ENCODE results near the gene ALDH1L1.

Gene ALDH1L1

DNA sequence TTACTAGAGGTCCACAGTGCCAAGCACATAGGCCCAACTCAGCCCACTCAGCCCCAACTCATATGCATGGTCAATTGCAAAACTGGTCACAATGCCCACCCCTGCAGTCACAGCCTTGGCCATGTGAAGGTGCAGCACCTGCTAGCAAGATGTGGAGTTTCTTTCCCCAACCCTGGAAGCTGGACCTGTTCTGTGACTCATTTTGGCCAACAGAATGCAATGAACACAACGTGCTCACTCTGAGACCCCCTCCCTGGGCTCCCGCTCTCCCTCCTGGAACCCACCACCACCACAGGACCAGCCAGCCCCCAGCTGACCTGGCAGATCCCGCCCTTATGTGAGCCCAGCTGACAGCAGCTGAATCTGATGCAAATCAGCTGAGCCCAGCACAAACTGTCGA lies 34.4 kb downstream of the ALDH1L1 start:
- no peak for DNase-seq (ENCODE audit: extremely low spot score)
- ChIA-PET CTCF (interaction anchor here (0.5 kb wide), 1 partner anchor 13 kb away, joined by 3 read pairs; no protein-coding TSS in a partner anchor), POLR2A (no interaction called here)
- TF ChIP-seq ZNF384 (IDR thresholded peaks at IDR 0.05) (no peak), NFRKB (IDR thresholded peaks at IDR 0.05) (no peak), FOXM1 (IDR thresholded peaks at IDR 0.05; ENCODE audit: borderline replicate concordance) (no peak), L3MBTL2 (conservative IDR thresholded peaks at IDR 0.05) (no peak), FOXK2 (IDR thresholded peaks at IDR 0.05) (no peak)
- TF ChIP-seq, protein P1, sequence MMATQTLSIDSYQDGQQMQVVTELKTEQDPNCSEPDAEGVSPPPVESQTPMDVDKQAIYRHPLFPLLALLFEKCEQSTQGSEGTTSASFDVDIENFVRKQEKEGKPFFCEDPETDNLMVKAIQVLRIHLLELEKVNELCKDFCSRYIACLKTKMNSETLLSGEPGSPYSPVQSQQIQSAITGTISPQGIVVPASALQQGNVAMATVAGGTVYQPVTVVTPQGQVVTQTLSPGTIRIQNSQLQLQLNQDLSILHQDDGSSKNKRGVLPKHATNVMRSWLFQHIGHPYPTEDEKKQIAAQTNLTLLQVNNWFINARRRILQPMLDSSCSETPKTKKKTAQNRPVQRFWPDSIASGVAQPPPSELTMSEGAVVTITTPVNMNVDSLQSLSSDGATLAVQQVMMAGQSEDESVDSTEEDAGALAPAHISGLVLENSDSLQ (IDR thresholded peaks at IDR 0.05), result no peak

DNA sequence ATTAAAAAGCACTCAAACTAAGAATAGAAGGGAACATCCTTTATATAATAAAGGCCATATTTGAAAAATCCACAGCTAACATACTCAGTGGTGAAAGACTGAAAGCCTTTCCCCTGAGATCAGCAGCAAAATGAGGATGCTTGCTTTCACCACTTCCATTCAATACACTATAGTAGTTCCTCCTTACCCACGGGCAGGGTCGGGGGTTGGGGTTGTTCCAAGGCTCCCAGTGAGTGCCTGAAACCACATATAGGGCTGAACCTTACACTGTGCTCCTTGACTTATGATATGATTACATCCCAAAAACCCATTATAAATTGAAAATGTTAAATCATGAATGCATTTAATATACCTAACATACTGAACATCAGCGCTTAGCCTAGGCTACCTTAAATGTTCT lies 37.7 kb downstream of the ALDH1L1 start:
- ChIA-PET CTCF (no interaction called here), POLR2A (no interaction called here)
- no peak for DNase-seq (ENCODE audit: extremely low spot score)
- TF ChIP-seq FOXA1 (IDR thresholded peaks at IDR 0.05), result no peak
- TF ChIP-seq, protein P1 (IDR thresholded peaks at IDR 0.05), result no peak
- TF ChIP-seq ELF4 (IDR thresholded peaks at IDR 0.05), result no peak
- no peak for TF ChIP-seq SP1 (IDR thresholded peaks at IDR 0.05)
- TF ChIP-seq HDGF (IDR thresholded peaks at IDR 0.05; ENCODE audit: borderline replicate concordance), result no peak
- no peak for TF ChIP-seq BHLHE40 (IDR thresholded peaks at IDR 0.05; ENCODE audit: borderline replicate concordance)
- no peak for TF ChIP-seq SUZ12 (IDR thresholded peaks at IDR 0.05)
- no peak for TF ChIP-seq LEF1 (IDR thresholded peaks at IDR 0.05; ENCODE audit: borderline replicate concordance)
- TF ChIP-seq CTBP1 (IDR thresholded peaks at IDR 0.05; ENCODE audit: borderline replicate concordance), result no peak
- TF ChIP-seq L3MBTL2 (conservative IDR thresholded peaks at IDR 0.05), result no peak
- no peak for TF ChIP-seq ARNT (IDR thresholded peaks at IDR 0.05)
- no peak for TF ChIP-seq FOXM1 (IDR thresholded peaks at IDR 0.05; ENCODE audit: borderline replicate concordance)
- no peak for TF ChIP-seq FOXK2 (IDR thresholded peaks at IDR 0.05)
- TF ChIP-seq ZNF384 (IDR thresholded peaks at IDR 0.05), result no peak
- TF ChIP-seq TARDBP (IDR thresholded peaks at IDR 0.05), result no peak
- TF ChIP-seq NFRKB (IDR thresholded peaks at IDR 0.05), result no peak

DNA sequence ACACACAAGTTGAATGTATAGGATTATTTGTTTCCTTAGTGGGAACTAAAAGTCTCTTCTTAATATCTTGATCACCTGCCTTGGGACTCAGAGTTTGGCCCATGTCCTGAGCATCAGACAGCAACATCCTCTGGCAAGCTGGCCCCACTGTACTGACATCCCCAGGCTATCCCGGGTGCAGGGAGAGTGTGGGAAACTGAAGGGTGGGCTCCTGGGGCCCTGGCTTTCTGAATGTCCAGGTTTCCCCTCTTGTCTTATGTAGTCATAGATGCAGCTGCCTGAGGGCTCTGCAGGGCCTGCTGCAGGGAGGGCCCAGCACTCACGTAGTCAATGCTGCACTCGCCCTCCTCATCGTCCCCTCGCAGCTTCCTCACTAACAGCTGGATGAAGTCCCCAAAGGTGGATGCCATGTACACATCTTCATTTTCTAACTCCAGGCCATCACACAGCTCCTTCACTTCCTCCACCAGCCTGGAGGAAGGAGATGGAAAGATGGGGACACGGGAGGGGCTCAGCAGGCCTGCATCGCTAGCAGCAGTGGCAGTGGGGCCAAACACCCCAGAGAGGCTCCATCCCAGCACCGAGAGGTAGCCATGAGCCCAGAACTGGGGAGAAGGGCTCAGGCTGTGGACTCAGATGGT lies 42.8 kb downstream of the ALDH1L1 start:
- POLR2A ChIA-PET, result no interaction called here
- CTCF ChIA-PET, result interaction anchor here (0.7 kb wide), 1 partner anchor 121 kb away, joined by 3 read pairs; no protein-coding TSS in a partner anchor

DNA sequence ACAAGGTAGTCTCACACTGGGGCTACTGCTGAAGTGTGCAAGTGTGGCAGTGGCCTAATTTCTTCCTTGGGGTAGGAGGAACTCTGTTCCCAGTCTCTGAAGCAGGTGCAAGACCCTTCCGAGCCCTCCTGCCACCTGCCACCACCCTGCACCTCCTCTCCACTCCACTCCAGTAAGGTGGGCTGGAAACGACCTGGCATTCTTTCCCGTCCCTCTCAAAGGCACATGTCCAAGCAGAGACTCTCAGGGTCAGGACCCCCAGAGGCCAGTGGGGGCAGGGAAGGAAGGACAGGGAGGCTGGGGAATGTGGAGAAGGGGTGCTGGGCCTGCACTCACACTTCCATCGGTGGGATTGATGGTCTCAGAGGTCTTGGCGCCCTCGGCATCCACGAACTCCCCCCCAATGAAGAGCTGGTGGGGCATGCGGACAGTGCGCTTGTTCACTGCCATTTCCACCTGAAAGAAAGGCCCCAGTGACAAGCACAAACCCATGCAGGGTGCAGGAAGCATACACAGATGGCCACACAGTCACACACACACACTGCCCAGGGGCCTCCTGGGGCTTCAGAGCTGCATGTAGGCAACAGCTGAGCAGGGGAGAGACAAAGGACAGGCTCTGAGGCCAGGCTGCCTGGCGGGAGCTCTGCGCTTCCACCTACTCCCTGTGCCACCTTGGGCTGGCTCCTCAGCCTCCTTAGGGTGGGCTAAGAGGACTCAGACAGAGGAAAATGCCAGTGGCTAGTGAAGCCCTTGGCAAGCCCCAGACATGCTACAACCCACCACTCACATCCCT lies 43.8 kb downstream of the ALDH1L1 start:
- TF ChIP-seq SUZ12 (IDR thresholded peaks at IDR 0.05), result no peak
- no peak for TF ChIP-seq FOXM1 (IDR thresholded peaks at IDR 0.05; ENCODE audit: borderline replicate concordance)
- no peak for TF ChIP-seq FOXK2 (IDR thresholded peaks at IDR 0.05)
- no peak for TF ChIP-seq LEF1 (IDR thresholded peaks at IDR 0.05; ENCODE audit: borderline replicate concordance)
- no peak for TF ChIP-seq ELF4 (IDR thresholded peaks at IDR 0.05)
- TF ChIP-seq, protein P1 (IDR thresholded peaks at IDR 0.05), result no peak
- no peak for TF ChIP-seq SP1 (IDR thresholded peaks at IDR 0.05)
- TF ChIP-seq HDGF (IDR thresholded peaks at IDR 0.05; ENCODE audit: borderline replicate concordance), result no peak
- TF ChIP-seq NFRKB (IDR thresholded peaks at IDR 0.05), result no peak
- TF ChIP-seq FOXA1 (IDR thresholded peaks at IDR 0.05), result no peak
- TF ChIP-seq ARNT (IDR thresholded peaks at IDR 0.05), result no peak
- TF ChIP-seq BHLHE40 (IDR thresholded peaks at IDR 0.05; ENCODE audit: borderline replicate concordance), result no peak
- POLR2A ChIA-PET, result no interaction called here
- CTCF ChIA-PET, result no interaction called here
- DNase-seq (ENCODE audit: extremely low spot score), result no peak

More for the DNA sequence above, 42.8 kb downstream of the ALDH1L1 start:
- no peak for DNase-seq (ENCODE audit: extremely low spot score)
- TF ChIP-seq NFRKB (IDR thresholded peaks at IDR 0.05) (no peak), TARDBP (IDR thresholded peaks at IDR 0.05) (no peak), ZNF384 (IDR thresholded peaks at IDR 0.05) (no peak), ELF4 (IDR thresholded peaks at IDR 0.05) (no peak), HDGF (IDR thresholded peaks at IDR 0.05; ENCODE audit: borderline replicate concordance) (no peak)

DNA sequence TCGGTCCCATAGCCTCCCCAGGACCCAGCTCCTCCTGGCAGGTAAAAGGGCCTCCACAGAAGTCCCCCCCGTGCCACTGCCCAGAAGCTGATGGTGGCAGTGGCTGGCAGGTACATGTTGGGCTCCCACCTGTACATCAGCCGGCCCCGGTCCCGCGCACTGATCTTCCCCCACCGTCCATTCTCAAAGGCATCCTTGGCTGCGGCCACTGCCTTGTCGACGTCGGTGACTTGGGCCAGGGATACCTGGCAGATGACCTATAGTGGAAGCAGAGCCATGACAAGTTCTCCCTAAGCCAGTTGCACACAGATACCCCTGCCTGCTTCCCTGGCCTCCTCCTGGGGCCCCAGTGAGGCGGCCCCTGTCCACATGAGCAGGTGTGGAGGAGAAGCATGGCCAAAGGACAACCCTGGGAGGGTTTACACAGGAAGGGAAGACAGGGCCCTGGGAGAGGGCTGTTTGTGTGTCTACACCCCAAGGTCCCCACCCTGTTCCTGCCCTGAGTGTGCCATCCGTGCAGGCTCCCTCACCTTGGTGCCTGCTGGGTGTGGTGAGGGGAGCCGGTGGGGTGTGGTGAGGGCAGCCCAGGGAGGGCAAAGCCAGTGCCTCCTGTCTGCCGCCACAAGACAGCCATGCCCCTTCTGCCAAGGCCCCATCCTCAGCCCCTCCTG lies 44.8 kb downstream of the ALDH1L1 start:
- DNase-seq (ENCODE audit: extremely low spot score), result no peak
- POLR2A ChIA-PET, result no interaction called here

More for the DNA sequence above, 44.8 kb downstream of the ALDH1L1 start:
- TF ChIP-seq L3MBTL2 (conservative IDR thresholded peaks at IDR 0.05) (no peak), BHLHE40 (IDR thresholded peaks at IDR 0.05; ENCODE audit: borderline replicate concordance) (no peak), FOXK2 (IDR thresholded peaks at IDR 0.05) (no peak), SUZ12 (IDR thresholded peaks at IDR 0.05) (no peak), ELF4 (IDR thresholded peaks at IDR 0.05) (no peak), SP1 (IDR thresholded peaks at IDR 0.05) (no peak), NFRKB (IDR thresholded peaks at IDR 0.05) (no peak), FOXA1 (IDR thresholded peaks at IDR 0.05) (no peak), ZNF384 (IDR thresholded peaks at IDR 0.05) (no peak), TARDBP (IDR thresholded peaks at IDR 0.05) (no peak), CTBP1 (IDR thresholded peaks at IDR 0.05; ENCODE audit: borderline replicate concordance) (no peak), ARNT (IDR thresholded peaks at IDR 0.05) (no peak)
- TF ChIP-seq, protein P1 (IDR thresholded peaks at IDR 0.05), result no peak
- CTCF ChIA-PET, result interaction anchor here (1.3 kb wide), 1 partner anchor 10 kb away, joined by 3 read pairs; no protein-coding TSS in a partner anchor

All from HEK293T (cell line).